Hematopoietic multipotent progenitor cell treated with erythropoietin and hydrocortisone succinate and interleukin-3 and kit ligand, for 4 days (in vitro differentiated cells): ENCODE measurements around the gene TMEM260.
"Not testable (repeated sequence)": the region's sequence is repeated elsewhere in the genome, so short reads cannot be mapped to it uniquely, and the experiment has no call there.

Experiments
- DNase-seq: peaks from one replicate; pipeline ENCODE4 v3.0.0-alpha.2; 2015

The TMEM260 gene

DNA sequence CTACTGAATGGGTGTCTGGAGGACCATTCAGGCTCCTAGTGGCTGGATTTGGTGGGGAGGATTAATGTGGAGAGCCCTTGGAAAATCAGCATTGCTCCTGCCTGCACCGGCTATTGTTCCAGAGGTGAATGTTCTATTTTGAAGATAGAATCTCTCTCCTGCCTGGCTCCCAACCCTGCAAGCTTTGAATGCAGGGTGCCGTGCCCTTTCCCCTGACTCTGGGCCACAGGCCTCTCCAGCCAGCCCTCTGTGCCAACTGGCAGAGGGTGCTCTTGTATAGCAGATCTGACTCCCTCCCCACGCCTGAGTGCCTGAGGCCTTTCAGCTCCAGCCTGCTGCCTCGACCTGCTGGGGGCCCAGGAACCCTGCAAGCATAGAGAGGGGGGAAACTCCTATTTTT is 106.8 kb downstream of the TMEM260 start:
- DNase-seq: peak; percentile 9

GRCh38 chr14:56687123-56687522 is 107.5 kb downstream of the TMEM260 start:
- DNase-seq: no peak

DNA sequence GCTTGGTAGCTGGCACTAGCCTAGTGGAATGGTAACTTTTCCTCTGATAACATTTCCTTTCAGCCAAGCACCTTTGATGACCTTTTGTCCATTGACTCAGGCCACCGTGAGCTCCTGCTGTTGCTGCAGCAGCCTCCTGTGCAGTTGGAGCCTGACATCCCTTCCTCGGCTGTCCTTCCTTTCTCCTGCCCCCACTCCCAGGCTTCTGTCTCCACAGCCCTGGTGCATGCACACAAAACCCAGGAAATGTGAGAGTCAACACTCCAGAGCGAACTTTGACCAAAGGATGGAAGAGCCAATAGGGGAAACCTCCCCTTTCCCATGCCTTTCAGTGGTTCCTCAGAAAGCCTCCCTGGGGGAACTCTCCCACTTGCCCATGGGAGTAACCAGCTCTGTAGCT is 115.0 kb downstream of the TMEM260 start:
- no peak for DNase-seq

DNA sequence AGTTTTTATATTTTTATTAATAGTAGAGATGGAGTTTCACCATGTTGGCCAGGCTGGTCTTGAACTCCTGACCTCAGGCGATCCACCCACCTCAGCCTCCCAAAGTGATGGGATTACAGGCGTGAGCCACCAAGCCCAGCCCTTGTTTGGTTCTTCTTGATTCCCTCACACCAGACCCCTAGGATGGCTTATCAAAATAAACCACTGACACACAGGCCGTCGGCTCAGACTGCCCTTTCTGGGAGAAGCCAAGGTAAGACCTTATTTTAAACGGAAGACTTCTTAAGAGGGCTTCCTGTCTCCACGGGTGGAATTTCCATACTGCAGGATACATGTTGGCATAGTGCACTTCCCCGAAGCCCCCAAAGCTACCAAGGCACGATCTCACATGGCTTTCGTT is 115.6 kb downstream of the TMEM260 start:
- not testable (repeated sequence) for DNase-seq
